HCT116 (cell line): Measurements from ENCODE around the gene PAH. TPM values are rescaled to one million over a fixed set of nuclear protein-coding genes. Genes with fewer than 3 reads are reported as not detected.

Experiments
- ATAC-seq: fragments of 200-7000 bp; cut with Tn5 transposase; 2 replicates; pipeline ENCODE4 v1.9.1; 2020; ENCODE audit warnings: mild to moderate bottlenecking, moderate library complexity
- BruUV-seq: library from RNA; stranded (reverse); fragments of 400-500 nt; replicated peaks from 2 replicates; lab custom pipeline; 2021; lab: Mats Ljungman, UMichigan
- CTCF ChIA-PET: fragments of 300-600 bp; sonication (Branson Sonifier 250); formaldehyde crosslinking; loops from one replicate; lab custom pipeline; 2021; ENCODE audit warnings: antibody characterized with exemption; lab: Charles Lee
- POLR2A ChIA-PET: fragments of 300-600, 350-600 bp; sonication (Branson Sonifier 250); formaldehyde crosslinking; loops from one replicate; lab custom pipeline; 2021; ENCODE audit warnings: antibody characterized with exemption; lab: Charles Lee
- RAD21 ChIA-PET, 2 experiments: fragments of 300-600 bp; sonication (Branson Sonifier 250); formaldehyde crosslinking; loops; one replicate each; lab custom pipeline; 2023; ENCODE audit warnings: low total read pairs in 2 of 2; ENCODE audit not compliant: uncharacterized antibody in 2 of 2, unreplicated experiment in 2 of 2, low non-redundant PET in 1 of 2; lab: Charles Lee
- DNase-seq: peaks from one replicate; pipeline ENCODE4 v3.0.0-alpha.2; 2010; ENCODE audit warnings: low read depth, low spot score
- H2AFZ ChIP-seq: fragments of 200-600 bp; shearing (Covaris generic), sonication (generic); 2 replicates; pipeline ENCODE4 v1.6.1; 2017; ENCODE audit warnings: low read depth, mixed run types, mixed read lengths, antibody characterized with exemption, low read length; ENCODE audit not compliant: poor library complexity, severe bottlenecking
- H3K27ac ChIP-seq: 2 replicates; pipeline ENCODE4 v1.5.1; 2012; ENCODE audit warnings: low read depth, low read length
- H3K27me3 ChIP-seq: fragments of 200-600 bp; sonication (generic); 2 replicates; pipeline ENCODE4 v1.6.1; 2016; ENCODE audit warnings: mixed run types, low read length, mixed read lengths; ENCODE audit not compliant: insufficient read depth
- H3K36me3 ChIP-seq, 2 experiments: fragments of 200-500 bp in 1 of 2; fragments of 200-600 bp in 1 of 2; sonication (Bioruptor generic) in 1 of 2; sonication (generic) in 1 of 2; 2 replicates each; pipeline versions ENCODE4 v1.5.1 to v1.6.1; 2014 to 2016; ENCODE audit warnings: low read length in 2 of 2, inconsistent platforms in 1 of 2, mixed read lengths in 1 of 2, mixed run types in 1 of 2; ENCODE audit not compliant: insufficient read depth in 2 of 2, control insufficient read depth in 1 of 2
- H3K4me1 ChIP-seq, 2 experiments: fragments of 200-600 bp in 1 of 2; sonication (generic) in 1 of 2; 2 replicates each; pipeline versions ENCODE4 v1.5.1 to v1.6.1; 2012 to 2017; ENCODE audit warnings: low read length in 2 of 2, inconsistent platforms in 1 of 2, mild to moderate bottlenecking in 1 of 2, mixed read lengths in 1 of 2, mixed run types in 1 of 2, moderate library complexity in 1 of 2; ENCODE audit not compliant: insufficient read depth in 2 of 2, control insufficient read depth in 1 of 2
- H3K4me2 ChIP-seq: fragments of 200-600 bp; sonication (generic); 2 replicates; pipeline ENCODE4 v1.6.1; 2017; ENCODE audit warnings: mixed run types, low read length, mixed read lengths
- H3K4me3 ChIP-seq, 2 experiments: fragments of 200-600 bp in 1 of 2; sonication (generic) in 1 of 2; replicated peaks in 1 of 2; 2 replicates each; pipeline ENCODE4 v1.5.1; 2011 to 2016; ENCODE audit warnings: low read length in 2 of 2, control low read depth in 1 of 2, low read depth in 1 of 2, mild to moderate bottlenecking in 1 of 2, mixed read lengths in 1 of 2, mixed run types in 1 of 2
- H3K79me2 ChIP-seq: fragments of 200-600 bp; sonication (generic); 2 replicates; pipeline ENCODE4 v1.6.1; 2017; ENCODE audit warnings: mild to moderate bottlenecking, mixed run types, low read length, moderate library complexity, mixed read lengths; ENCODE audit not compliant: insufficient read depth
- H3K9ac ChIP-seq: fragments of 200-600 bp; sonication (generic); 2 replicates; pipeline ENCODE4 v1.6.1; 2016; ENCODE audit warnings: low read length, mixed read lengths
- H3K9me2 ChIP-seq: fragments of 200-600 bp; sonication (generic), shearing (Covaris generic); 2 replicates; pipeline ENCODE4 v1.6.1; 2017; ENCODE audit warnings: mixed run types, mild to moderate bottlenecking, moderate library complexity; ENCODE audit not compliant: insufficient read depth
- H3K9me3 ChIP-seq, 2 experiments: fragments of 200-500 bp in 1 of 2; fragments of 200-600 bp in 1 of 2; sonication (Bioruptor generic) in 1 of 2; sonication (generic) in 1 of 2; 2 replicates each; pipeline ENCODE4 v1.6.1; 2014 to 2017; ENCODE audit warnings: low read length in 2 of 2, mixed read lengths in 2 of 2, inconsistent platforms in 1 of 2, low read depth in 1 of 2, mild to moderate bottlenecking in 1 of 2, mixed run types in 1 of 2, moderate library complexity in 1 of 2; ENCODE audit not compliant: control insufficient read depth in 1 of 2, insufficient read depth in 1 of 2
- H4K20me1 ChIP-seq: fragments of 200-600 bp; sonication (generic), shearing (Covaris generic); 2 replicates; pipeline ENCODE4 v1.6.1; 2017; ENCODE audit warnings: mixed run types, mild to moderate bottlenecking, moderate library complexity; ENCODE audit not compliant: insufficient read depth
- ATF3 ChIP-seq: IDR thresholded peaks from 2 replicates; pipeline ENCODE4 v1.6.1; 2012
- CEBPB ChIP-seq: IDR thresholded peaks from 2 replicates; pipeline ENCODE4 v1.6.1; 2012; ENCODE audit warnings: low read depth
- CTCF ChIP-seq, 3 experiments: fragments of 200-600 bp in 1 of 3; sonication (generic) in 1 of 3; IDR thresholded peaks in 2 of 3; conservative IDR thresholded peaks in 1 of 3; 2 replicates each; pipeline ENCODE4 v1.5.1; 2012 to 2017; ENCODE audit warnings: low read depth in 2 of 3, low read length in 2 of 3, antibody characterized with exemption in 1 of 3, borderline replicate concordance in 1 of 3, control low read depth in 1 of 3, mild to moderate bottlenecking in 1 of 3, mixed read lengths in 1 of 3, mixed run types in 1 of 3, moderate library complexity in 1 of 3; ENCODE audit not compliant: insufficient read depth in 1 of 3
- EGR1 ChIP-seq: IDR thresholded peaks from 2 replicates; pipeline ENCODE4 v1.6.1; 2012; ENCODE audit warnings: low read depth
- ELF1 ChIP-seq: IDR thresholded peaks from 2 replicates; pipeline ENCODE4 v1.6.1; 2012; ENCODE audit warnings: low read depth, borderline replicate concordance
- EZH2 ChIP-seq: fragments of 200-600 bp; sonication (generic); IDR thresholded peaks from 2 replicates; pipeline ENCODE4 v1.6.1; 2017; ENCODE audit warnings: antibody characterized with exemption, mixed run types
- EZH2phosphoT487 ChIP-seq: fragments of 200-600 bp; IDR thresholded peaks from 2 replicates; pipeline ENCODE4 v1.6.1; 2018; ENCODE audit warnings: antibody characterized with exemption, borderline replicate concordance
- JUND ChIP-seq: IDR thresholded peaks from 2 replicates; pipeline ENCODE4 v1.6.1; 2012
- MAX ChIP-seq: IDR thresholded peaks from 2 replicates; pipeline ENCODE4 v1.6.1; 2012
- SIN3A ChIP-seq: IDR thresholded peaks from 2 replicates; pipeline ENCODE4 v1.6.1; 2012; ENCODE audit warnings: low read depth
- SRF ChIP-seq: IDR thresholded peaks from 2 replicates; pipeline ENCODE4 v1.6.1; 2012; ENCODE audit warnings: low read depth
- YY1 ChIP-seq: IDR thresholded peaks from 2 replicates; pipeline ENCODE4 v1.6.1; 2011; ENCODE audit warnings: low read length, low read depth, moderate library complexity, mild to moderate bottlenecking; ENCODE audit not compliant: insufficient replicate concordance; ENCODE audit errors: extremely low read depth
- ZFX ChIP-seq: fragments of 450-650 bp; IDR thresholded peaks from 2 replicates; pipeline ENCODE4 v1.6.1; 2017
- ZNF274 ChIP-seq: fragments of 200-500 bp; sonication (Bioruptor generic); IDR thresholded peaks from 2 replicates; pipeline ENCODE4 v1.6.1; 2014; ENCODE audit warnings: mild to moderate bottlenecking, low read depth, low read length, inconsistent platforms
- intact Hi-C: fragments of 100-400 bp; cut with micrococcal nuclease; formaldehyde crosslinking; loops from 2 replicates; pipeline ENCODE4 v1.10.0; 2022
- total RNA-seq: library from RNA; stranded (reverse); gene quantifications from one replicate; pipeline ENCODE4 v1.2.1, GENCODE V29; 2021; ENCODE audit not compliant: unreplicated experiment

The PAH gene
- total RNA-seq, 1 experiment from 2014 or later: 2.8 TPM

GRCh38 chr12:102911320-102911719, 5.7 kb downstream of the PAH start (continued):
- TF ChIP-seq CTCF (IDR thresholded peaks at IDR 0.05 in 2 of 3, conservative IDR thresholded peaks at IDR 0.05 in 1 of 3; ENCODE audit: borderline replicate concordance in 1 of 3, insufficient read depth in 1 of 3, low read depth in 2 of 3, low read length in 2 of 3): no peak
- no peak for TF ChIP-seq ATF3
- TF ChIP-seq ZNF274: no peak
- no peak for TF ChIP-seq EGR1
- no peak for TF ChIP-seq MAX

- H3K4me3 ChIP-seq: no peak overlapping the region
- H2AFZ ChIP-seq: no peak overlapping the region
- ChIA-PET RAD21 (no interaction called here), CTCF (no interaction called here), POLR2A (no interaction called here)
- 0 out of 2 replicates have a peak, but pooled peaks cover 5% of the 10 kb centered on the region for H3K27me3 ChIP-seq
- no peak for DNase-seq
- H3K36me3 ChIP-seq: no peaks in the 10 kb centered on the region
- BruUV-seq: no TSS peak
- H3K9me2 ChIP-seq: no peaks in the 10 kb centered on the region
- no peak for ATAC-seq
- H3K4me2 ChIP-seq: no peak overlapping the region
- H3K79me2 ChIP-seq: no peaks in the 10 kb centered on the region
- no peaks in the 10 kb centered on the region for H3K9me3 ChIP-seq
- H3K4me1 ChIP-seq: no peaks in the 10 kb centered on the region
- H3K9ac ChIP-seq: no peak overlapping the region
- intact Hi-C loops: no loop called here
- no peaks in the 10 kb centered on the region for H4K20me1 ChIP-seq
- H3K27ac ChIP-seq: no peak overlapping the region
- no peak for TF ChIP-seq EZH2phosphoT487
- TF ChIP-seq EZH2: no peak
- TF ChIP-seq EGR1: no peak
- TF ChIP-seq YY1: no peak
- no peak for TF ChIP-seq MAX
- no peak for TF ChIP-seq ZNF274
- TF ChIP-seq CTCF (IDR thresholded peaks at IDR 0.05 in 2 of 3, conservative IDR thresholded peaks at IDR 0.05 in 1 of 3; ENCODE audit: borderline replicate concordance in 1 of 3, insufficient read depth in 1 of 3, low read depth in 2 of 3, low read length in 2 of 3): no peak
- no peak for TF ChIP-seq JUND
- TF ChIP-seq SIN3A: no peak
- no peak for TF ChIP-seq ELF1
- no peak for TF ChIP-seq ZFX
- no peak for TF ChIP-seq SRF
- no peak for TF ChIP-seq CEBPB
Measured at GRCh38 chr12:102910792-102911191, 6.3 kb downstream of the PAH start.
